Hepatocyte (in vitro differentiated cells): ENCODE data around the gene PAQR5.

ENCODE experiments used
- CTCF ChIP-seq: fragments of 200-600 bp; sonication (generic); IDR thresholded peaks from 2 replicates; pipeline ENCODE4 v1.5.1; 2016; ENCODE audit warnings: antibody characterized with exemption, mild to moderate bottlenecking; ENCODE audit not compliant: poor library complexity
- EZH2 ChIP-seq: fragments of 200-600 bp; sonication (generic); IDR thresholded peaks from 2 replicates; pipeline ENCODE4 v1.6.1; 2016; ENCODE audit warnings: antibody characterized with exemption, mild to moderate bottlenecking, borderline replicate concordance
- EZH2phosphoT487 ChIP-seq: fragments of 200-600 bp; sonication (generic); IDR thresholded peaks from one replicate; pipeline ENCODE4 v1.6.1; 2018; ENCODE audit warnings: antibody characterized with exemption, mild to moderate bottlenecking, low read depth, moderate library complexity; ENCODE audit not compliant: unreplicated experiment, severe bottlenecking

- TF ChIP-seq CTCF (no peak), EZH2phosphoT487 (no peak), EZH2 (no peak)
These were observed 1.4 kb downstream of the PAQR5 start for GRCh38 chr15:69299943-69300588.
